OCI-LY1 (cell line): ENCODE results near the gene CLDN20.

Experiments used
- H2AFZ ChIP-seq: fragments of 200-600 bp; sonication (generic), shearing (Covaris generic); 2 replicates; pipeline ENCODE4 v1.6.0; 2014; ENCODE audit warnings: antibody characterized with exemption, mild to moderate bottlenecking, low read length
- H3F3A ChIP-seq: fragments of 200-600 bp; sonication (generic), shearing (Covaris generic); 2 replicates; pipeline ENCODE4 v1.6.0; 2014; ENCODE audit warnings: mild to moderate bottlenecking, antibody characterized with exemption, low read length, moderate library complexity; ENCODE audit not compliant: insufficient read depth
- H3K27ac ChIP-seq: fragments of 200-600 bp; sonication (generic); 2 replicates; pipeline ENCODE4 v1.5.1; 2014; ENCODE audit warnings: low read length, mixed run types, mild to moderate bottlenecking, low read depth; ENCODE audit not compliant: poor library complexity, severe bottlenecking
- H3K27me3 ChIP-seq: fragments of 200-600 bp; sonication (generic); 2 replicates; pipeline ENCODE4 v1.6.0; 2014; ENCODE audit warnings: antibody characterized with exemption, mild to moderate bottlenecking, low read length, moderate library complexity; ENCODE audit not compliant: insufficient read depth
- H3K36me3 ChIP-seq: fragments of 200-600 bp; sonication (generic); 2 replicates; pipeline ENCODE4 v1.6.1; 2014; ENCODE audit warnings: mild to moderate bottlenecking, antibody characterized with exemption, low read length, moderate library complexity, mixed read lengths; ENCODE audit not compliant: insufficient read depth
- H3K4me1 ChIP-seq: fragments of 200-600 bp; sonication (generic); 2 replicates; pipeline ENCODE4 v1.5.1; 2014; ENCODE audit warnings: mild to moderate bottlenecking, low read length, moderate library complexity; ENCODE audit not compliant: insufficient read depth, severe bottlenecking
- H3K4me2 ChIP-seq: fragments of 200-600 bp; sonication (generic), shearing (Covaris generic); 2 replicates; pipeline ENCODE4 v1.6.1; 2014; ENCODE audit warnings: low read length
- H3K4me3 ChIP-seq: fragments of 200-600 bp; sonication (generic); 2 replicates; pipeline ENCODE4 v1.5.1; 2014; ENCODE audit warnings: low read length, low read depth, mild to moderate bottlenecking, mixed read lengths; ENCODE audit not compliant: poor library complexity, severe bottlenecking
- H3K79me2 ChIP-seq: fragments of 200-600 bp; shearing (Covaris generic); 2 replicates; pipeline ENCODE4 v1.6.1; 2016; ENCODE audit warnings: mixed run types, low read length, mixed read lengths; ENCODE audit not compliant: insufficient read depth
- H3K9ac ChIP-seq: fragments of 200-600 bp; sonication (generic), shearing (Covaris generic); 2 replicates; pipeline ENCODE4 v1.6.1; 2014; ENCODE audit warnings: mild to moderate bottlenecking, low read length, mixed read lengths
- H3K9me2 ChIP-seq: fragments of 200-600 bp; sonication (generic), shearing (Covaris generic); 2 replicates; pipeline ENCODE4 v1.6.1; 2014; ENCODE audit warnings: low read depth, mild to moderate bottlenecking, low read length, mixed read lengths
- H3K9me3 ChIP-seq: fragments of 200-600 bp; shearing (Covaris generic); 2 replicates; pipeline ENCODE4 v1.6.1; 2014; ENCODE audit warnings: low read length, mixed read lengths
- H4K20me1 ChIP-seq: fragments of 200-600 bp; sonication (generic), shearing (Covaris generic); 2 replicates; pipeline ENCODE4 v1.6.0; 2016; ENCODE audit warnings: mild to moderate bottlenecking, low read length; ENCODE audit not compliant: insufficient read depth
- EZH2 ChIP-seq: fragments of 200-600 bp; sonication (generic), shearing (Covaris generic); IDR thresholded peaks from 2 replicates; pipeline ENCODE4 v1.8.0; 2017; ENCODE audit warnings: borderline replicate concordance, mixed run types, mild to moderate bottlenecking, antibody characterized with exemption, low read length, moderate library complexity, mixed read lengths
- TF ChIP-seq, protein P1 (sequence below): fragments of 200-600 bp; sonication (generic), shearing (Covaris generic); IDR thresholded peaks from 2 replicates; pipeline ENCODE4 v1.5.1; 2017; ENCODE audit warnings: mild to moderate bottlenecking, antibody characterized with exemption, low read length, moderate library complexity, mixed read lengths

The CLDN20 gene

GRCh38 chr6:155306958-155307357 lies 43.1 kb downstream of the CLDN20 start:
- H2AFZ ChIP-seq, result no peak overlapping the region
- no peaks in the 10 kb centered on the region for H3K79me2 ChIP-seq
- H3K27ac ChIP-seq, result no peak overlapping the region

DNA sequence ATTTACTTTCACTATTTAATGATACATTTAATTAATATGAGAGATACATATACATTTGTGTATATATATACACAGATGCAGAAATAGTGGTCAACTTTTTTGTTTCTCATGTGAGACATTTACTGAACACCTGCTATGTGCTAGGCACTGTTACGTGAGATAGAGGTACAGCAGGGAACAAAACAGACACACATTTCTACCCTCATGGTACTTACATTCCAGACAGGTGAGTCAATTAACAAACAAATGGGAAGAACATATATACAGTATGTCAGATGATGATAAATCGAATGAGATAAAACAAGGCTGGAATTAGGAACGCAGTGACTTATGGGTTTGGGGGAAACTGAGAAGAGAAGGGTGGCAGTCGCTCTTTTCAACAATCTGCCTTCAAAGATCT lies 45.3 kb downstream of the CLDN20 start:
- H3K9me2 ChIP-seq, result no peaks in the 10 kb centered on the region
- H3K27me3 ChIP-seq, result no peaks in the 10 kb centered on the region
- no peak overlapping the region for H2AFZ ChIP-seq
- peaks cover 6% of the 10 kb centered on the region; the same call in 1 of the 2 replicates for H3F3A ChIP-seq
- no peaks in the 10 kb centered on the region for H4K20me1 ChIP-seq
- no peaks in the 10 kb centered on the region for H3K9me3 ChIP-seq
- no peak overlapping the region for H3K4me2 ChIP-seq
- no peak overlapping the region for H3K27ac ChIP-seq
- H3K4me3 ChIP-seq, result no peak overlapping the region
- peaks cover 13% of the 10 kb centered on the region for H3K4me1 ChIP-seq
- no peak overlapping the region for H3K9ac ChIP-seq
- TF ChIP-seq EZH2, result no peak
- TF ChIP-seq, protein P1, sequence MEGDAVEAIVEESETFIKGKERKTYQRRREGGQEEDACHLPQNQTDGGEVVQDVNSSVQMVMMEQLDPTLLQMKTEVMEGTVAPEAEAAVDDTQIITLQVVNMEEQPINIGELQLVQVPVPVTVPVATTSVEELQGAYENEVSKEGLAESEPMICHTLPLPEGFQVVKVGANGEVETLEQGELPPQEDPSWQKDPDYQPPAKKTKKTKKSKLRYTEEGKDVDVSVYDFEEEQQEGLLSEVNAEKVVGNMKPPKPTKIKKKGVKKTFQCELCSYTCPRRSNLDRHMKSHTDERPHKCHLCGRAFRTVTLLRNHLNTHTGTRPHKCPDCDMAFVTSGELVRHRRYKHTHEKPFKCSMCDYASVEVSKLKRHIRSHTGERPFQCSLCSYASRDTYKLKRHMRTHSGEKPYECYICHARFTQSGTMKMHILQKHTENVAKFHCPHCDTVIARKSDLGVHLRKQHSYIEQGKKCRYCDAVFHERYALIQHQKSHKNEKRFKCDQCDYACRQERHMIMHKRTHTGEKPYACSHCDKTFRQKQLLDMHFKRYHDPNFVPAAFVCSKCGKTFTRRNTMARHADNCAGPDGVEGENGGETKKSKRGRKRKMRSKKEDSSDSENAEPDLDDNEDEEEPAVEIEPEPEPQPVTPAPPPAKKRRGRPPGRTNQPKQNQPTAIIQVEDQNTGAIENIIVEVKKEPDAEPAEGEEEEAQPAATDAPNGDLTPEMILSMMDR, result no peak
- peaks cover 11% of the 10 kb centered on the region for H3K79me2 ChIP-seq
- peaks cover 76% of the 10 kb centered on the region for H3K36me3 ChIP-seq

More at GRCh38 chr6:155306958-155307357, 43.1 kb downstream of the CLDN20 start:
- no peaks in the 10 kb centered on the region for H3K9me2 ChIP-seq
- H3K4me2 ChIP-seq, result no peak overlapping the region
- H4K20me1 ChIP-seq, result no peaks in the 10 kb centered on the region
- no peaks in the 10 kb centered on the region for H3K9me3 ChIP-seq
- H3K36me3 ChIP-seq, result peaks cover 85% of the 10 kb centered on the region
- no peaks in the 10 kb centered on the region for H3K27me3 ChIP-seq
- TF ChIP-seq, protein P1, result no peak
- no peak for TF ChIP-seq EZH2
- no peaks in the 10 kb centered on the region for H3K4me1 ChIP-seq
- H3F3A ChIP-seq, result peaks cover 6% of the 10 kb centered on the region; the same call in 1 of the 2 replicates
- no peak overlapping the region for H3K4me3 ChIP-seq
- no peak overlapping the region for H3K9ac ChIP-seq

DNA sequence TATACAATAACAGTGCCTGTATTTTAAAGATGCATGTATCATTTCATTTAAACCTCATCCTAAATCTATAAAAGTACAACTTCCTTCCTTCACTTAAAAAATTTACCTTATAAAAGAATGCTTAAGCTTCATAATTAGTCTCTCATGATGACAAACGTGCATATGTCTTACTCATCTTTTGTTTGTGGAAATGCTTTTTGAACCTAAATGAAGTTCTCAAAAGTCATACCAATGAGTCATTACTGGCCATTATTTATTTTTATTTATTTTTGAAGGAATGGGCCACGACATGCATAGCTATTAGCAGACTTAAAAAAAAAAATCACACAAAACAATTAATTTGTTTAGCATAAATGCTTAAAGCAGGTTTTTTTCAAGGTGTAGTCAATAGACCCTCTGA lies 46.8 kb downstream of the CLDN20 start:
- TF ChIP-seq, protein P1, result no peak
- no peak for TF ChIP-seq EZH2
- no peaks in the 10 kb centered on the region for H3K9me2 ChIP-seq
- H4K20me1 ChIP-seq, result no peaks in the 10 kb centered on the region
- no peak overlapping the region for H2AFZ ChIP-seq
- no peak overlapping the region for H3K4me2 ChIP-seq
- peaks cover 6% of the 10 kb centered on the region; the same call in 1 of the 2 replicates for H3F3A ChIP-seq
- H3K4me3 ChIP-seq, result no peak overlapping the region
- peaks cover 21% of the 10 kb centered on the region for H3K4me1 ChIP-seq
- H3K27me3 ChIP-seq, result no peaks in the 10 kb centered on the region
- peaks cover 11% of the 10 kb centered on the region for H3K79me2 ChIP-seq
- peaks cover 69% of the 10 kb centered on the region for H3K36me3 ChIP-seq
- H3K27ac ChIP-seq, result no peak overlapping the region
- no peaks in the 10 kb centered on the region for H3K9me3 ChIP-seq
- no peak overlapping the region for H3K9ac ChIP-seq
